Fibroblast of lung (primary cell): ENCODE measurements around the gene ARHGEF11. TPM values are rescaled to one million over a fixed set of nuclear protein-coding genes. Genes with fewer than 3 reads are reported as not detected.

Source experiments
- DNase-seq, 2 donors: peaks; one replicate each; pipeline versions ENCODE4 v3.0.0 to v3.0.0-alpha.2; 2010; ENCODE audit warnings: low read depth in 2 of 2
- H2AFZ ChIP-seq: 2 replicates; pipeline ENCODE4 v1.5.1; 2012; ENCODE audit warnings: low read length, control low read depth, inconsistent platforms
- H3K27ac ChIP-seq: 2 replicates; pipeline ENCODE4 v1.5.1; 2011; ENCODE audit warnings: low read length, control low read depth; ENCODE audit not compliant: insufficient read depth
- H3K27me3 ChIP-seq: 2 replicates; pipeline ENCODE4 v1.5.1; 2011; ENCODE audit warnings: mild to moderate bottlenecking, low read length; ENCODE audit not compliant: control insufficient read depth, insufficient read depth
- H3K36me3 ChIP-seq: 2 replicates; pipeline ENCODE4 v1.5.1; 2011; ENCODE audit warnings: low read length; ENCODE audit not compliant: control insufficient read depth, insufficient read depth
- H3K4me1 ChIP-seq: 2 replicates; pipeline ENCODE4 v1.5.1; 2011; ENCODE audit warnings: low read length; ENCODE audit not compliant: control insufficient read depth, insufficient read depth; ENCODE audit errors: extremely low read depth
- H3K4me2 ChIP-seq: 2 replicates; pipeline ENCODE4 v1.5.1; 2011; ENCODE audit warnings: low read length, control low read depth; ENCODE audit not compliant: insufficient read depth; ENCODE audit errors: extremely low read depth
- H3K4me3 ChIP-seq, 4 experiments: fragments of 200-600 bp in 1 of 4; sonication (generic) in 1 of 4; replicated peaks in 1 of 4; 2 replicates each; pipeline ENCODE4 v1.5.1; 2011 to 2016; ENCODE audit warnings: low read length in 4 of 4, low read depth in 3 of 4, mild to moderate bottlenecking in 3 of 4, control low read depth in 2 of 4, inconsistent platforms in 1 of 4, mixed read lengths in 1 of 4; ENCODE audit not compliant: insufficient read depth in 1 of 4; ENCODE audit errors: control extremely low read depth in 1 of 4
- H3K79me2 ChIP-seq: 2 replicates; pipeline ENCODE4 v1.5.1; 2012; ENCODE audit warnings: mild to moderate bottlenecking, low read length, inconsistent platforms; ENCODE audit not compliant: control insufficient read depth, insufficient read depth
- H3K9ac ChIP-seq: 2 replicates; pipeline ENCODE4 v1.5.1; 2011; ENCODE audit warnings: mild to moderate bottlenecking, low read length, control low read depth; ENCODE audit not compliant: insufficient read depth
- H3K9me3 ChIP-seq: 2 replicates; pipeline ENCODE4 v1.5.1; 2012; ENCODE audit warnings: low read depth, low read length; ENCODE audit not compliant: control insufficient read depth, insufficient read depth
- H4K20me1 ChIP-seq: 2 replicates; pipeline ENCODE4 v1.5.1; 2011; ENCODE audit warnings: low read length; ENCODE audit not compliant: control insufficient read depth, insufficient read depth; ENCODE audit errors: extremely low read depth
- EZH2 ChIP-seq: IDR thresholded peaks from 2 replicates; pipeline ENCODE4 v1.5.1; 2012; ENCODE audit warnings: low read length, control low read depth, mild to moderate bottlenecking; ENCODE audit errors: missing control alignments
- polyA plus RNA-seq, 2 donors: library from polyadenylated mRNA; depleted of rRNA in 1 of 2; stranded (reverse) in 1 of 2; unstranded in 1 of 2; fragments of >200 nt; gene quantifications; 2 replicates each; pipeline ENCODE4 v1.2.1, GENCODE V29; 2011 to 2012; ENCODE audit warnings: missing spikeins in 1 of 2
- total RNA-seq: library from RNA; depleted of rRNA; stranded (reverse); fragments of >200 nt; gene quantifications from 2 replicates; pipeline ENCODE4 v1.2.1, GENCODE V29; 2014
- TF ChIP-seq, protein P1 (sequence below), 2 donors: IDR thresholded peaks in 1 of 2; conservative IDR thresholded peaks in 1 of 2; 1 replicate in 1 of 2; 2 replicates in 1 of 2; pipeline ENCODE4 v1.5.1; 2011 to 2012; ENCODE audit warnings: low read length in 2 of 2, control low read depth in 1 of 2, inconsistent platforms in 1 of 2, low read depth in 1 of 2, mild to moderate bottlenecking in 1 of 2

ARHGEF11 gene
- total and polyA plus RNA-seq, 2 donors (not counting 1 experiment from before 2014, with no cell fraction given): 12.8 to 29.1 TPM

DNA sequence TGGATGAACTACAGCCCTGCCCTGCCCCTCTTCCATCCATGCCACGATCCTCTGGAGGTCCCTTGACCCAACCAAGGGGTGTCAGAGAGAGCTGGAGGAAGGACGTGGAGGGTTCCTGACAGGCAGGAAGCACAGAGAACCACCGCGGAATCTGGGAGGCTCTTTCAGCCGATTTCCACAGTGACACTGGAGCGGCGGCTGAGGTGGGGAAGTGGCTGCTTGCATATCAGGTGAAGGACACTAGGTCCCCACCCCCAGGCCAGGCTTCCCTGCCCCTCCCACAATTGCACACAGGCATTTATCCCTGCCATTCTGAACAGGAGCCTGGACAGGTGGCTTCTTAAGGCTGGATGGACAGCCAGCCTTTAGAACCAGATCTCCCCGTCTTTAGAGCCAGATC lies 107.7 kb downstream of the ARHGEF11 start:
- Histone ChIP-seq H3K79me2 (no peaks in the 10 kb centered on the region), H3K4me2 (no peak overlapping the region), H3K4me3 (no peak overlapping the region), H3K27me3 (no peaks in the 10 kb centered on the region), H3K4me1 (no peaks in the 10 kb centered on the region), H3K9ac (no peak overlapping the region), H3K36me3 (peaks cover 15% of the 10 kb centered on the region), H2AFZ (no peak overlapping the region), H3K27ac (no peak overlapping the region), H4K20me1 (no peaks in the 10 kb centered on the region), H3K9me3 (no peaks in the 10 kb centered on the region)
- DNase-seq: no peak
- no peak for TF ChIP-seq EZH2
- TF ChIP-seq, protein P1, sequence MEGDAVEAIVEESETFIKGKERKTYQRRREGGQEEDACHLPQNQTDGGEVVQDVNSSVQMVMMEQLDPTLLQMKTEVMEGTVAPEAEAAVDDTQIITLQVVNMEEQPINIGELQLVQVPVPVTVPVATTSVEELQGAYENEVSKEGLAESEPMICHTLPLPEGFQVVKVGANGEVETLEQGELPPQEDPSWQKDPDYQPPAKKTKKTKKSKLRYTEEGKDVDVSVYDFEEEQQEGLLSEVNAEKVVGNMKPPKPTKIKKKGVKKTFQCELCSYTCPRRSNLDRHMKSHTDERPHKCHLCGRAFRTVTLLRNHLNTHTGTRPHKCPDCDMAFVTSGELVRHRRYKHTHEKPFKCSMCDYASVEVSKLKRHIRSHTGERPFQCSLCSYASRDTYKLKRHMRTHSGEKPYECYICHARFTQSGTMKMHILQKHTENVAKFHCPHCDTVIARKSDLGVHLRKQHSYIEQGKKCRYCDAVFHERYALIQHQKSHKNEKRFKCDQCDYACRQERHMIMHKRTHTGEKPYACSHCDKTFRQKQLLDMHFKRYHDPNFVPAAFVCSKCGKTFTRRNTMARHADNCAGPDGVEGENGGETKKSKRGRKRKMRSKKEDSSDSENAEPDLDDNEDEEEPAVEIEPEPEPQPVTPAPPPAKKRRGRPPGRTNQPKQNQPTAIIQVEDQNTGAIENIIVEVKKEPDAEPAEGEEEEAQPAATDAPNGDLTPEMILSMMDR (conservative IDR thresholded peaks at IDR 0.05 in 1 of 2, IDR thresholded peaks at IDR 0.05 in 1 of 2; ENCODE audit: low read depth in 1 of 2, low read length in 2 of 2): no peak

GRCh38 chr1:156936721-156937220 lies 108.8 kb downstream of the ARHGEF11 start:
- Histone ChIP-seq H3K9ac (no peak overlapping the region), H2AFZ (no peak overlapping the region), H4K20me1 (no peaks in the 10 kb centered on the region), H3K36me3 (peaks cover 15% of the 10 kb centered on the region), H3K27ac (no peak overlapping the region), H3K9me3 (no peaks in the 10 kb centered on the region), H3K27me3 (no peaks in the 10 kb centered on the region), H3K4me3 (no peak overlapping the region), H3K79me2 (no peaks in the 10 kb centered on the region), H3K4me1 (no peaks in the 10 kb centered on the region), H3K4me2 (no peak overlapping the region)
- DNase-seq: no peak
- TF ChIP-seq, protein P1 (conservative IDR thresholded peaks at IDR 0.05 in 1 of 2, IDR thresholded peaks at IDR 0.05 in 1 of 2; ENCODE audit: low read depth in 1 of 2, low read length in 2 of 2): no peak
- TF ChIP-seq EZH2: no peak

- H3K36me3 ChIP-seq: peaks cover 11% of the 10 kb centered on the region
- TF ChIP-seq, protein P1 (conservative IDR thresholded peaks at IDR 0.05 in 1 of 2, IDR thresholded peaks at IDR 0.05 in 1 of 2; ENCODE audit: low read depth in 1 of 2, low read length in 2 of 2): no peak
- TF ChIP-seq EZH2: no peak
- DNase-seq: no peak
- no peaks in the 10 kb centered on the region for H3K79me2 ChIP-seq
- H3K4me3 ChIP-seq: no peak overlapping the region
- no peak overlapping the region for H3K27ac ChIP-seq
- no peak overlapping the region for H3K9ac ChIP-seq
- no peak overlapping the region for H3K4me2 ChIP-seq
- no peak overlapping the region for H2AFZ ChIP-seq
- H3K4me1 ChIP-seq: no peaks in the 10 kb centered on the region
- H3K27me3 ChIP-seq: no peaks in the 10 kb centered on the region
- H3K9me3 ChIP-seq: no peaks in the 10 kb centered on the region
- H4K20me1 ChIP-seq: no peaks in the 10 kb centered on the region
Observed at GRCh38 chr1:156936191-156936590, 109.4 kb downstream of the ARHGEF11 start.
